ENCODE results near the gene PLAAT2.

The PLAAT2 gene

DNA sequence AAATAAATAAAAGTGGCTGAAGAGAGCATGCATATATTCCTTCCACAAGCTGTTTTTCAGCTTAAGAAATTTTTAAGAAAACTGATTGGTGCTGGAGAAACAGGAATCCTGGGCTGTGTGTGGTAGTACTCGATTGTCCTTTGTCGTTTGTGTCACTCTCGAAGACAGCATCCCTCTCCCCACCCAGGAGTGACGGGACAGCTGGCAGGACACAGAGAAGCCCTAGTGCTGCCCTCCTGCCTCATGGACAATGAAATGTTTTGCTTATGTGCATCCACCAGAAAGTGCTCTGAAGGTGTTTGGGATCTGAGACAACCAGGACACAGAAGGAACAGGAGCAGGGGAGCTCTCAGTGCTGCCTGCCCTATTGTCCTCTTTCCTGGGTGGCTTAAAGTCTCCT is 13.8 kb downstream of the PLAAT2 start:
- ATAC-seq = no peak
- TF ChIP-seq CSDC2 (CRISPR knock-in tag; IDR thresholded peaks at IDR 0.05) = no peak
- no peak for TF ChIP-seq ISL1 (CRISPR knock-in tag; IDR thresholded peaks at IDR 0.05)
- no peak for TF ChIP-seq ZNF8 (CRISPR knock-in tag; IDR thresholded peaks at IDR 0.05)
- TF ChIP-seq ARNTL (CRISPR knock-in tag; IDR thresholded peaks at IDR 0.05; ENCODE audit: borderline replicate concordance, low read depth) = no peak
- TF ChIP-seq ZFP3 (CRISPR knock-in tag; IDR thresholded peaks at IDR 0.05) = no peak
- no peak for TF ChIP-seq SNAI2 (CRISPR knock-in tag; IDR thresholded peaks at IDR 0.05)
- TF ChIP-seq TCF4 (CRISPR knock-in tag; IDR thresholded peaks at IDR 0.05; ENCODE audit: borderline replicate concordance) = no peak
- no peak for TF ChIP-seq RARB (CRISPR knock-in tag; IDR thresholded peaks at IDR 0.05)
- TF ChIP-seq, protein P1, sequence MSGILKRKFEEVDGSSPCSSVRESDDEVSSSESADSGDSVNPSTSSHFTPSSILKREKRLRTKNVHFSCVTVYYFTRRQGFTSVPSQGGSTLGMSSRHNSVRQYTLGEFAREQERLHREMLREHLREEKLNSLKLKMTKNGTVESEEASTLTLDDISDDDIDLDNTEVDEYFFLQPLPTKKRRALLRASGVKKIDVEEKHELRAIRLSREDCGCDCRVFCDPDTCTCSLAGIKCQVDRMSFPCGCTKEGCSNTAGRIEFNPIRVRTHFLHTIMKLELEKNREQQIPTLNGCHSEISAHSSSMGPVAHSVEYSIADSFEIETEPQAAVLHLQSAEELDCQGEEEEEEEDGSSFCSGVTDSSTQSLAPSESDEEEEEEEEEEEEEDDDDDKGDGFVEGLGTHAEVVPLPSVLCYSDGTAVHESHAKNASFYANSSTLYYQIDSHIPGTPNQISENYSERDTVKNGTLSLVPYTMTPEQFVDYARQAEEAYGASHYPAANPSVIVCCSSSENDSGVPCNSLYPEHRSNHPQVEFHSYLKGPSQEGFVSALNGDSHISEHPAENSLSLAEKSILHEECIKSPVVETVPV (CRISPR knock-in tag; IDR thresholded peaks at IDR 0.05) = no peak
- no peak for TF ChIP-seq BACH2 (CRISPR knock-in tag; IDR thresholded peaks at IDR 0.05; ENCODE audit: borderline replicate concordance)
- TF ChIP-seq PATZ1 (CRISPR knock-in tag; IDR thresholded peaks at IDR 0.05; ENCODE audit: borderline replicate concordance) = no peak
- no peak for TF ChIP-seq ZC3H10 (CRISPR knock-in tag; IDR thresholded peaks at IDR 0.05)
- TF ChIP-seq, protein P2, sequence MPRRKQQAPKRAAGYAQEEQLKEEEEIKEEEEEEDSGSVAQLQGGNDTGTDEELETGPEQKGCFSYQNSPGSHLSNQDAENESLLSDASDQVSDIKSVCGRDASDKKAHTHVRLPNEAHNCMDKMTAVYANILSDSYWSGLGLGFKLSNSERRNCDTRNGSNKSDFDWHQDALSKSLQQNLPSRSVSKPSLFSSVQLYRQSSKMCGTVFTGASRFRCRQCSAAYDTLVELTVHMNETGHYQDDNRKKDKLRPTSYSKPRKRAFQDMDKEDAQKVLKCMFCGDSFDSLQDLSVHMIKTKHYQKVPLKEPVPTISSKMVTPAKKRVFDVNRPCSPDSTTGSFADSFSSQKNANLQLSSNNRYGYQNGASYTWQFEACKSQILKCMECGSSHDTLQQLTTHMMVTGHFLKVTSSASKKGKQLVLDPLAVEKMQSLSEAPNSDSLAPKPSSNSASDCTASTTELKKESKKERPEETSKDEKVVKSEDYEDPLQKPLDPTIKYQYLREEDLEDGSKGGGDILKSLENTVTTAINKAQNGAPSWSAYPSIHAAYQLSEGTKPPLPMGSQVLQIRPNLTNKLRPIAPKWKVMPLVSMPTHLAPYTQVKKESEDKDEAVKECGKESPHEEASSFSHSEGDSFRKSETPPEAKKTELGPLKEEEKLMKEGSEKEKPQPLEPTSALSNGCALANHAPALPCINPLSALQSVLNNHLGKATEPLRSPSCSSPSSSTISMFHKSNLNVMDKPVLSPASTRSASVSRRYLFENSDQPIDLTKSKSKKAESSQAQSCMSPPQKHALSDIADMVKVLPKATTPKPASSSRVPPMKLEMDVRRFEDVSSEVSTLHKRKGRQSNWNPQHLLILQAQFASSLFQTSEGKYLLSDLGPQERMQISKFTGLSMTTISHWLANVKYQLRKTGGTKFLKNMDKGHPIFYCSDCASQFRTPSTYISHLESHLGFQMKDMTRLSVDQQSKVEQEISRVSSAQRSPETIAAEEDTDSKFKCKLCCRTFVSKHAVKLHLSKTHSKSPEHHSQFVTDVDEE (CRISPR knock-in tag; IDR thresholded peaks at IDR 0.05) = no peak

DNA sequence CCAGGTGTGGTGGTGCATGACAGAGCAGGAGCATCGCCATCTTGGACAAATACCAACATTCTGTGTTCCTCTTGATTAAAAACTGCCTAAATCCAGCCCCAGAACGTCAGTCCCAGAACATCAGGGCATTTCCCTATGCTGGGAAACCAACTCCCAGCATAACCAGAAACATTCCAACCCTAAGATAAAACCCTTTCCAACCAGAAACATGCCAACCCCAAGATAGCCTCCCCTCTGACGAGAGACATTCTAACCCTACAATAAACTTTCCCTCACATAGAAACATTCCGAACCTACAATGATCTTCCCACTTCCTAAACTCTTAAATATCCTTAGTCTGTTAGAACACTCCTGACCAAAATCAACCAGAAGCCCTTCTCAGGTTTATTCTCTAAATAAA is 15.0 kb downstream of the PLAAT2 start:
- no peak for TF ChIP-seq TOX (CRISPR knock-in tag; IDR thresholded peaks at IDR 0.05; ENCODE audit: borderline replicate concordance)
- TF ChIP-seq ZFP3 (CRISPR knock-in tag; IDR thresholded peaks at IDR 0.05) = no peak
- TF ChIP-seq OSR1 (CRISPR knock-in tag; IDR thresholded peaks at IDR 0.05) = no peak
- no peak for TF ChIP-seq ZNF565 (CRISPR knock-in tag; conservative IDR thresholded peaks at IDR 0.05; ENCODE audit: low read depth)
- TF ChIP-seq, protein P2 (CRISPR knock-in tag; IDR thresholded peaks at IDR 0.05) = no peak
- TF ChIP-seq BACH2 (CRISPR knock-in tag; IDR thresholded peaks at IDR 0.05; ENCODE audit: borderline replicate concordance) = no peak
- no peak for TF ChIP-seq ZC3H10 (CRISPR knock-in tag; IDR thresholded peaks at IDR 0.05)
- no peak for TF ChIP-seq ZFP30 (CRISPR knock-in tag; IDR thresholded peaks at IDR 0.05)
- TF ChIP-seq PPARA (CRISPR knock-in tag; IDR thresholded peaks at IDR 0.05; ENCODE audit: borderline replicate concordance) = no peak
- TF ChIP-seq, protein P1 (CRISPR knock-in tag; IDR thresholded peaks at IDR 0.05) = no peak
- no peak for TF ChIP-seq SNAI2 (CRISPR knock-in tag; IDR thresholded peaks at IDR 0.05)
- no peak for TF ChIP-seq PATZ1 (CRISPR knock-in tag; IDR thresholded peaks at IDR 0.05; ENCODE audit: borderline replicate concordance)
- ATAC-seq = no peak; the same call in 2 of the 3 replicates
